HCT116 (cell line): ENCODE data around the gene WASHC3. TPM values are rescaled to one million over a fixed set of nuclear protein-coding genes. Genes with fewer than 3 reads are reported as not detected.

Experiments
- ATAC-seq: fragments of 200-7000 bp; cut with Tn5 transposase; 2 replicates; pipeline ENCODE4 v1.9.1; 2020; ENCODE audit warnings: mild to moderate bottlenecking, moderate library complexity
- BruUV-seq: library from RNA; stranded (reverse); fragments of 400-500 nt; replicated peaks from 2 replicates; lab custom pipeline; 2021; lab: Mats Ljungman, UMichigan
- CTCF ChIA-PET: fragments of 300-600 bp; sonication (Branson Sonifier 250); formaldehyde crosslinking; loops from one replicate; lab custom pipeline; 2021; ENCODE audit warnings: antibody characterized with exemption; lab: Charles Lee
- POLR2A ChIA-PET: fragments of 300-600, 350-600 bp; sonication (Branson Sonifier 250); formaldehyde crosslinking; loops from one replicate; lab custom pipeline; 2021; ENCODE audit warnings: antibody characterized with exemption; lab: Charles Lee
- RAD21 ChIA-PET, 2 experiments: fragments of 300-600 bp; sonication (Branson Sonifier 250); formaldehyde crosslinking; loops; one replicate each; lab custom pipeline; 2023; ENCODE audit warnings: low total read pairs in 2 of 2; ENCODE audit not compliant: uncharacterized antibody in 2 of 2, unreplicated experiment in 2 of 2, low non-redundant PET in 1 of 2; lab: Charles Lee
- DNase-seq: peaks from one replicate; pipeline ENCODE4 v3.0.0-alpha.2; 2010; ENCODE audit warnings: low read depth, low spot score
- H2AFZ ChIP-seq: fragments of 200-600 bp; shearing (Covaris generic), sonication (generic); 2 replicates; pipeline ENCODE4 v1.6.1; 2017; ENCODE audit warnings: low read depth, mixed run types, mixed read lengths, antibody characterized with exemption, low read length; ENCODE audit not compliant: poor library complexity, severe bottlenecking
- H3K27ac ChIP-seq: 2 replicates; pipeline ENCODE4 v1.5.1; 2012; ENCODE audit warnings: low read depth, low read length
- H3K27me3 ChIP-seq: fragments of 200-600 bp; sonication (generic); 2 replicates; pipeline ENCODE4 v1.6.1; 2016; ENCODE audit warnings: mixed run types, low read length, mixed read lengths; ENCODE audit not compliant: insufficient read depth
- H3K36me3 ChIP-seq, 2 experiments: fragments of 200-500 bp in 1 of 2; fragments of 200-600 bp in 1 of 2; sonication (Bioruptor generic) in 1 of 2; sonication (generic) in 1 of 2; 2 replicates each; pipeline versions ENCODE4 v1.5.1 to v1.6.1; 2014 to 2016; ENCODE audit warnings: low read length in 2 of 2, inconsistent platforms in 1 of 2, mixed read lengths in 1 of 2, mixed run types in 1 of 2; ENCODE audit not compliant: insufficient read depth in 2 of 2, control insufficient read depth in 1 of 2
- H3K4me1 ChIP-seq, 2 experiments: fragments of 200-600 bp in 1 of 2; sonication (generic) in 1 of 2; 2 replicates each; pipeline versions ENCODE4 v1.5.1 to v1.6.1; 2012 to 2017; ENCODE audit warnings: low read length in 2 of 2, inconsistent platforms in 1 of 2, mild to moderate bottlenecking in 1 of 2, mixed read lengths in 1 of 2, mixed run types in 1 of 2, moderate library complexity in 1 of 2; ENCODE audit not compliant: insufficient read depth in 2 of 2, control insufficient read depth in 1 of 2
- H3K4me2 ChIP-seq: fragments of 200-600 bp; sonication (generic); 2 replicates; pipeline ENCODE4 v1.6.1; 2017; ENCODE audit warnings: mixed run types, low read length, mixed read lengths
- H3K4me3 ChIP-seq, 2 experiments: fragments of 200-600 bp in 1 of 2; sonication (generic) in 1 of 2; replicated peaks in 1 of 2; 2 replicates each; pipeline ENCODE4 v1.5.1; 2011 to 2016; ENCODE audit warnings: low read length in 2 of 2, control low read depth in 1 of 2, low read depth in 1 of 2, mild to moderate bottlenecking in 1 of 2, mixed read lengths in 1 of 2, mixed run types in 1 of 2
- H3K79me2 ChIP-seq: fragments of 200-600 bp; sonication (generic); 2 replicates; pipeline ENCODE4 v1.6.1; 2017; ENCODE audit warnings: mild to moderate bottlenecking, mixed run types, low read length, moderate library complexity, mixed read lengths; ENCODE audit not compliant: insufficient read depth
- H3K9ac ChIP-seq: fragments of 200-600 bp; sonication (generic); 2 replicates; pipeline ENCODE4 v1.6.1; 2016; ENCODE audit warnings: low read length, mixed read lengths
- H3K9me2 ChIP-seq: fragments of 200-600 bp; sonication (generic), shearing (Covaris generic); 2 replicates; pipeline ENCODE4 v1.6.1; 2017; ENCODE audit warnings: mixed run types, mild to moderate bottlenecking, moderate library complexity; ENCODE audit not compliant: insufficient read depth
- H3K9me3 ChIP-seq, 2 experiments: fragments of 200-500 bp in 1 of 2; fragments of 200-600 bp in 1 of 2; sonication (Bioruptor generic) in 1 of 2; sonication (generic) in 1 of 2; 2 replicates each; pipeline ENCODE4 v1.6.1; 2014 to 2017; ENCODE audit warnings: low read length in 2 of 2, mixed read lengths in 2 of 2, inconsistent platforms in 1 of 2, low read depth in 1 of 2, mild to moderate bottlenecking in 1 of 2, mixed run types in 1 of 2, moderate library complexity in 1 of 2; ENCODE audit not compliant: control insufficient read depth in 1 of 2, insufficient read depth in 1 of 2
- H4K20me1 ChIP-seq: fragments of 200-600 bp; sonication (generic), shearing (Covaris generic); 2 replicates; pipeline ENCODE4 v1.6.1; 2017; ENCODE audit warnings: mixed run types, mild to moderate bottlenecking, moderate library complexity; ENCODE audit not compliant: insufficient read depth
- ELF1 ChIP-seq: IDR thresholded peaks from 2 replicates; pipeline ENCODE4 v1.6.1; 2012; ENCODE audit warnings: low read depth, borderline replicate concordance
- SP1 ChIP-seq: IDR thresholded peaks from 2 replicates; pipeline ENCODE4 v1.6.1; 2012; ENCODE audit warnings: low read depth
- ZFX ChIP-seq: fragments of 450-650 bp; IDR thresholded peaks from 2 replicates; pipeline ENCODE4 v1.6.1; 2017
- intact Hi-C: fragments of 100-400 bp; cut with micrococcal nuclease; formaldehyde crosslinking; loops from 2 replicates; pipeline ENCODE4 v1.10.0; 2022
- total RNA-seq: library from RNA; stranded (reverse); gene quantifications from one replicate; pipeline ENCODE4 v1.2.1, GENCODE V29; 2021; ENCODE audit not compliant: unreplicated experiment
- TF ChIP-seq, protein P1 (sequence below): IDR thresholded peaks from 2 replicates; pipeline ENCODE4 v1.6.1; 2012; ENCODE audit warnings: low read depth
- TF ChIP-seq, protein P2 (sequence below), 3 experiments: fragments of 200-600 bp in 1 of 3; sonication (generic) in 1 of 3; IDR thresholded peaks in 2 of 3; conservative IDR thresholded peaks in 1 of 3; 2 replicates each; pipeline ENCODE4 v1.5.1; 2012 to 2017; ENCODE audit warnings: low read depth in 2 of 3, low read length in 2 of 3, antibody characterized with exemption in 1 of 3, borderline replicate concordance in 1 of 3, control low read depth in 1 of 3, mild to moderate bottlenecking in 1 of 3, mixed read lengths in 1 of 3, mixed run types in 1 of 3, moderate library complexity in 1 of 3; ENCODE audit not compliant: insufficient read depth in 1 of 3

The WASHC3 gene
- total RNA-seq, 1 experiment from 2014 or later, result 15.6 TPM

DNA sequence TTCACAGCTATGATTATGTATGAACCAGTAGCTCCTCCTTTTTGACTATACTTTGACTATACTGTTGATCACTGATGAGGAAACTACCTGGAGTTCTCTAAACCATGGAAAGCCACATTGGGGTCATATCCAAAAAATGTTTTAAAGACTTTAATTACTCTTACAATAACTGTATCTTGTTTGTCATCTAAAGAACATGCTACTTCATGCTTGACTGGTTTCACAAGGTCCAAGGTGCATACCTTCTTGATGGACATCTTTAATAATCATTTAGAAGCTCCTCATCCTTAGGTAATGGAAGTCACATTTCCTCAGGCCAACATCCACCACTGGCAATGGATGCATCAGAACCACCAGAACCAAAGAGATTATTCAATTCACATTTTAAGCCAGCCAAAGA, 29.9 kb downstream of the WASHC3 start:
- no peaks in the 10 kb centered on the region for H3K27me3 ChIP-seq
- no peak overlapping the region for H3K9ac ChIP-seq
- TF ChIP-seq ZFX, result no peak
- TF ChIP-seq SP1, result no peak
- TF ChIP-seq, protein P1, sequence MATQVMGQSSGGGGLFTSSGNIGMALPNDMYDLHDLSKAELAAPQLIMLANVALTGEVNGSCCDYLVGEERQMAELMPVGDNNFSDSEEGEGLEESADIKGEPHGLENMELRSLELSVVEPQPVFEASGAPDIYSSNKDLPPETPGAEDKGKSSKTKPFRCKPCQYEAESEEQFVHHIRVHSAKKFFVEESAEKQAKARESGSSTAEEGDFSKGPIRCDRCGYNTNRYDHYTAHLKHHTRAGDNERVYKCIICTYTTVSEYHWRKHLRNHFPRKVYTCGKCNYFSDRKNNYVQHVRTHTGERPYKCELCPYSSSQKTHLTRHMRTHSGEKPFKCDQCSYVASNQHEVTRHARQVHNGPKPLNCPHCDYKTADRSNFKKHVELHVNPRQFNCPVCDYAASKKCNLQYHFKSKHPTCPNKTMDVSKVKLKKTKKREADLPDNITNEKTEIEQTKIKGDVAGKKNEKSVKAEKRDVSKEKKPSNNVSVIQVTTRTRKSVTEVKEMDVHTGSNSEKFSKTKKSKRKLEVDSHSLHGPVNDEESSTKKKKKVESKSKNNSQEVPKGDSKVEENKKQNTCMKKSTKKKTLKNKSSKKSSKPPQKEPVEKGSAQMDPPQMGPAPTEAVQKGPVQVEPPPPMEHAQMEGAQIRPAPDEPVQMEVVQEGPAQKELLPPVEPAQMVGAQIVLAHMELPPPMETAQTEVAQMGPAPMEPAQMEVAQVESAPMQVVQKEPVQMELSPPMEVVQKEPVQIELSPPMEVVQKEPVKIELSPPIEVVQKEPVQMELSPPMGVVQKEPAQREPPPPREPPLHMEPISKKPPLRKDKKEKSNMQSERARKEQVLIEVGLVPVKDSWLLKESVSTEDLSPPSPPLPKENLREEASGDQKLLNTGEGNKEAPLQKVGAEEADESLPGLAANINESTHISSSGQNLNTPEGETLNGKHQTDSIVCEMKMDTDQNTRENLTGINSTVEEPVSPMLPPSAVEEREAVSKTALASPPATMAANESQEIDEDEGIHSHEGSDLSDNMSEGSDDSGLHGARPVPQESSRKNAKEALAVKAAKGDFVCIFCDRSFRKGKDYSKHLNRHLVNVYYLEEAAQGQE, result no peak
- no peak for TF ChIP-seq ELF1
- TF ChIP-seq, protein P2, sequence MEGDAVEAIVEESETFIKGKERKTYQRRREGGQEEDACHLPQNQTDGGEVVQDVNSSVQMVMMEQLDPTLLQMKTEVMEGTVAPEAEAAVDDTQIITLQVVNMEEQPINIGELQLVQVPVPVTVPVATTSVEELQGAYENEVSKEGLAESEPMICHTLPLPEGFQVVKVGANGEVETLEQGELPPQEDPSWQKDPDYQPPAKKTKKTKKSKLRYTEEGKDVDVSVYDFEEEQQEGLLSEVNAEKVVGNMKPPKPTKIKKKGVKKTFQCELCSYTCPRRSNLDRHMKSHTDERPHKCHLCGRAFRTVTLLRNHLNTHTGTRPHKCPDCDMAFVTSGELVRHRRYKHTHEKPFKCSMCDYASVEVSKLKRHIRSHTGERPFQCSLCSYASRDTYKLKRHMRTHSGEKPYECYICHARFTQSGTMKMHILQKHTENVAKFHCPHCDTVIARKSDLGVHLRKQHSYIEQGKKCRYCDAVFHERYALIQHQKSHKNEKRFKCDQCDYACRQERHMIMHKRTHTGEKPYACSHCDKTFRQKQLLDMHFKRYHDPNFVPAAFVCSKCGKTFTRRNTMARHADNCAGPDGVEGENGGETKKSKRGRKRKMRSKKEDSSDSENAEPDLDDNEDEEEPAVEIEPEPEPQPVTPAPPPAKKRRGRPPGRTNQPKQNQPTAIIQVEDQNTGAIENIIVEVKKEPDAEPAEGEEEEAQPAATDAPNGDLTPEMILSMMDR (IDR thresholded peaks at IDR 0.05 in 2 of 3, conservative IDR thresholded peaks at IDR 0.05 in 1 of 3; ENCODE audit: borderline replicate concordance in 1 of 3, insufficient read depth in 1 of 3, low read depth in 2 of 3, low read length in 2 of 3), result no peak
- ChIA-PET CTCF (no interaction called here), RAD21 (no interaction called here), POLR2A (no interaction called here)
- H3K36me3 ChIP-seq, result no peaks in the 10 kb centered on the region
- no peak overlapping the region for H3K4me2 ChIP-seq
- H4K20me1 ChIP-seq, result no peaks in the 10 kb centered on the region
- no peaks in the 10 kb centered on the region for H3K4me1 ChIP-seq
- ATAC-seq, result no peak
- H3K9me3 ChIP-seq, result no peaks in the 10 kb centered on the region
- H3K79me2 ChIP-seq, result no peaks in the 10 kb centered on the region
- intact Hi-C loops, result no loop called here
- no peaks in the 10 kb centered on the region for H3K9me2 ChIP-seq
- DNase-seq, result no peak
- no peak overlapping the region for H2AFZ ChIP-seq
- H3K4me3 ChIP-seq, result no peak overlapping the region
- H3K27ac ChIP-seq, result no peak overlapping the region
- BruUV-seq, result no TSS peak
